ENCODE measurements around the gene RSAD2. TPM values are rescaled to one million over a fixed set of nuclear protein-coding genes. Genes with fewer than 3 reads are reported as not detected.

RSAD2 gene
- total RNA-seq, 1 experiment from 2014 or later: 37.2 TPM

DNA sequence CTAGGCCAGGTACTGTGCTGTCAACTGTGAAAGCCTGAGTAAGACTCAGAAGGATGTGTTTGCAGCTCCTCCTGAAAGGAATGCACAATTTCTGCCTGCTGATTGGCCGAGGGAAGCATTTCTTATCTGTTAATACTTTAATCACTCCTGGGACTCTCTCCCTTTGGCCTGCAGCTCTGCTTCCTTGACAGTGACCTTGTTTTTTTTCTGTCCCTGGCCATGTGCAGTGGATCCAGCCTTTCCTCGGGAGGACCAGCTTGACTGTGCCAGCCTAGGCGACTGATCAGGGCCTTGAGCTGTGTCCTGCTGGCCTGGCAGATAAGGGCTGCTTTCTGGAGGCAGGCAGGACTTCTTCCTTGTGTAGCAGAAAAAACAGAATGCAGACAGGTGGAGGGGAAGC lies 49.6 kb downstream of the RSAD2 start:
- DNase-seq: no peak
- CTCF ChIA-PET: interaction anchor here (1.0 kb wide), 1 partner anchor 10 kb away, joined by 3 read pairs; no protein-coding TSS in a partner anchor
- peaks cover 5% of the 10 kb centered on the region for H3K36me3 Mint-ChIP-seq (ENCODE audit: insufficient read depth, unreplicated experiment)
- intact Hi-C loops (cut with micrococcal nuclease; ENCODE audit: unreplicated experiment): no loop called here
- H3K27me3 Mint-ChIP-seq (ENCODE audit: unreplicated experiment): no peaks in the 10 kb centered on the region
- H3K9me3 Mint-ChIP-seq (ENCODE audit: low read depth, unreplicated experiment): no peaks in the 10 kb centered on the region
- no TSS peak for BruUV-seq (replicated peaks)
- TF ChIP-seq CTCF (IDR thresholded peaks at IDR 0.05; ENCODE audit: unreplicated experiment): no peak
- H3K4me1 Mint-ChIP-seq (ENCODE audit: low read depth, unreplicated experiment): peaks cover 36% of the 10 kb centered on the region
- H3K27ac Mint-ChIP-seq (ENCODE audit: unreplicated experiment): no peak overlapping the region
- no peak overlapping the region for H3K4me3 Mint-ChIP-seq (ENCODE audit: low read depth, unreplicated experiment)

- intact Hi-C loops (cut with micrococcal nuclease; ENCODE audit: unreplicated experiment): no loop called here
- Mint-ChIP-seq H3K4me1 (ENCODE audit: low read depth, unreplicated experiment) (peaks cover 38% of the 10 kb centered on the region), H3K9me3 (ENCODE audit: low read depth, unreplicated experiment) (no peaks in the 10 kb centered on the region), H3K27me3 (ENCODE audit: unreplicated experiment) (no peaks in the 10 kb centered on the region), H3K4me3 (ENCODE audit: low read depth, unreplicated experiment) (no peak overlapping the region), H3K36me3 (ENCODE audit: insufficient read depth, unreplicated experiment) (no peaks in the 10 kb centered on the region), H3K27ac (ENCODE audit: unreplicated experiment) (no peak overlapping the region)
- CTCF ChIA-PET: interaction anchor here (1.0 kb wide), 1 partner anchor 11 kb away, joined by 3 read pairs; no protein-coding TSS in a partner anchor
- no TSS peak for BruUV-seq (replicated peaks)
- no peak for DNase-seq
- TF ChIP-seq CTCF (IDR thresholded peaks at IDR 0.05; ENCODE audit: unreplicated experiment): no peak
Measured at GRCh38 chr2:6927753-6928152, 50.2 kb downstream of the RSAD2 start.

DNA sequence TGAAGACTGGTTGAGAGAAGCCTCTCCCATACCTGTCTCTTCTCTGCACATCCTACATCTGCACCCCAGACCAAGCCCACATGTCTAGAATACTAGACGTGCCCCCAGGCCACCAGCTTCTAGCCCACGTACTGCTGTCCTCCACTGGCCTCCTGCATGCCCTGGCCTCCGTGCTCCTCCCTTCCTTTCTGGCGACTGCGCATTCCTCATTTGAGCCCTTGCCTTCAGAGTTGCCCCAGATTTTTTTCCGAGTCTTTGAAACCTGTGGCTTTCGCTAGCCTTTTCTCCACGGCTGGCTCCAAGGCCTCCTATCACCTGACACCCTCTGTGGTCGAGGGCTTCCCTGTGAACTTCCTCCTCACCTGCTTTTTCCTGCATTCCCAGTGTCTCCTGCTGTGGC lies 50.9 kb downstream of the RSAD2 start:
- no TSS peak for BruUV-seq (replicated peaks)
- no peak for TF ChIP-seq CTCF (IDR thresholded peaks at IDR 0.05; ENCODE audit: unreplicated experiment)
- H3K9me3 Mint-ChIP-seq (ENCODE audit: low read depth, unreplicated experiment): no peaks in the 10 kb centered on the region
- H3K4me1 Mint-ChIP-seq (ENCODE audit: low read depth, unreplicated experiment): peaks cover 32% of the 10 kb centered on the region
- intact Hi-C loops (cut with micrococcal nuclease; ENCODE audit: unreplicated experiment): no loop called here
- H3K27ac Mint-ChIP-seq (ENCODE audit: unreplicated experiment): no peak overlapping the region
- no peak for DNase-seq
- no peak overlapping the region for H3K4me3 Mint-ChIP-seq (ENCODE audit: low read depth, unreplicated experiment)
- CTCF ChIA-PET: no interaction called here
- no peaks in the 10 kb centered on the region for H3K27me3 Mint-ChIP-seq (ENCODE audit: unreplicated experiment)
- H3K36me3 Mint-ChIP-seq (ENCODE audit: insufficient read depth, unreplicated experiment): no peaks in the 10 kb centered on the region

DNA sequence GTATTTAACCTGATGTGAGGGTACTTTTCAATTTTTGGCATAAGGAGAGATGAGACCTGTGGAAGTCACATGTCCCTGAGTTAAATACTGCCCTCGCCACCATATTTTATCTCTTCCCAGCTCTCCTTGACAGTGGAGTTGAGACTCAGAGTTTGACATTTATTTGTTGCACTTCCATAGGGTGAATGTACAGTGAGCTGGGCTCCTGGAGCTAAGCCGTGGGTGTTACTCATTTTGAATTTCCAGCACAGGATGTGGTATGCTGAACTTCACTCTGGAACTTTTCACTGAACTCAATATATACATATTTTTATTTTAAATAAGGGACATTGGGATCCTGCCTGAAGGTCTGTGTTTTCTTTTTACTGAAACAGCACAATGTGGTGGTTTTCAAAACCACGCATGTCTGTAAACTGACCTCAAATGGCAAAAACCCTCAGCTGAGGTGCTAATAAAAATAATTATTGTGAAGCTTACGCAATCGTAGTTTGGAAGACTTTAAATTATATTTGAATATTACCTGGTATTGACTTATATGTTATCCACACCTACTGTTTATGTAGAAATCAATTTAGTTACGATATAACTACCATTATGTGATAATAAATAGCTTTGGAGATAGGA lies 51.7 kb downstream of the RSAD2 start:
- no TSS peak for BruUV-seq (replicated peaks)
- no peak for TF ChIP-seq CTCF (IDR thresholded peaks at IDR 0.05; ENCODE audit: unreplicated experiment)
- no peak for DNase-seq
- no peaks in the 10 kb centered on the region for H3K9me3 Mint-ChIP-seq (ENCODE audit: low read depth, unreplicated experiment)
- no peaks in the 10 kb centered on the region for H3K36me3 Mint-ChIP-seq (ENCODE audit: insufficient read depth, unreplicated experiment)
- no peak overlapping the region for H3K27ac Mint-ChIP-seq (ENCODE audit: unreplicated experiment)
- no peak overlapping the region for H3K4me3 Mint-ChIP-seq (ENCODE audit: low read depth, unreplicated experiment)
- intact Hi-C loops (cut with micrococcal nuclease; ENCODE audit: unreplicated experiment): no loop called here
- no peaks in the 10 kb centered on the region for H3K27me3 Mint-ChIP-seq (ENCODE audit: unreplicated experiment)
- CTCF ChIA-PET: interaction anchor here (0.6 kb wide), 1 partner anchor 10 kb away, joined by 4 read pairs; no protein-coding TSS in a partner anchor
- peaks cover 24% of the 10 kb centered on the region for H3K4me1 Mint-ChIP-seq (ENCODE audit: low read depth, unreplicated experiment)
